GM19023 (cell line): ENCODE data around the gene UBA5.
"Not testable (repeated sequence)": the region's sequence is repeated elsewhere in the genome, so short reads cannot be mapped to it uniquely, and the experiment has no call there.

Source experiments
- ATAC-seq: cut with Tn5 transposase; IDR thresholded peaks from one replicate; pipeline ENCODE4 v1.9.1; 2021; ENCODE audit warnings: mild to moderate bottlenecking, moderate library complexity; ENCODE audit not compliant: unreplicated experiment

The UBA5 gene

DNA sequence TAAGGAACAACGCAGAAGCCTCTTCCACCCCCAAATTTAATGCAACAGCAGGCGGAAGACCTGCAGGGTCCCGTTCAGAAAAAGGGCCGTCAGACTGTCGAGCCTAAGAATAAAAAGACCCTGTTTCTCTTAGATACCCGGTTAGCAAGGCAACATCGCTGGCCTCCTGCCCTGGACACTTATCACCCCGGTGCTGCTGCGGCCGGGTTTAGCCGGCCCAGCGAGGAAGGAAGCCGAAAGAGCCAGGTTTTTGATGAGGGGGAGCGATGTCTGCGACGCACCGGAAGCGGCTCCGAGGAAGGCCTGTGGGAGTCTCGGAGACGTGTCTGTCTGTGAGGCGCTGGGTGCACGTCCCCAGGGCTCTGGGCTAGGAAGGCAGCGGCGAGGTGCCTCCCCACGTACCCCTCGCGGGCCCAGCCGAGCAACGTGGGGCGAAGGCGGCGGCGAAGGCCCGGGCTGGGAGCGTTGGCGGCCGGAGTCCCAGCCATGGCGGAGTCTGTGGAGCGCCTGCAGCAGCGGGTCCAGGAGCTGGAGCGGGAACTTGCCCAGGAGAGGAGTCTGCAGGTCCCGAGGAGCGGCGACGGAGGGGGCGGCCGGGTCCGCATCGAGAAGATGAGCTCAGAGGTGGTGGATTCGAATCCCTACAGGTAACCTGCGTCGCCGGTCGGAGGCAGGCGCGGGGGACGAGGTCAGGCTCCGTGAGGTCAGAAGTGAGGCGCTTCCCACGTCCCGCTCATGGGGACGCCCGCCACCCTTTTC lies at the start of gene UBA5:
Gene UBA5, plus strand, starts transcription at position 278 of the 759 bp plus-strand sequence. Its CDS starts 209 bp downstream, at position 487.
- peak; percentile 76 for ATAC-seq

DNA sequence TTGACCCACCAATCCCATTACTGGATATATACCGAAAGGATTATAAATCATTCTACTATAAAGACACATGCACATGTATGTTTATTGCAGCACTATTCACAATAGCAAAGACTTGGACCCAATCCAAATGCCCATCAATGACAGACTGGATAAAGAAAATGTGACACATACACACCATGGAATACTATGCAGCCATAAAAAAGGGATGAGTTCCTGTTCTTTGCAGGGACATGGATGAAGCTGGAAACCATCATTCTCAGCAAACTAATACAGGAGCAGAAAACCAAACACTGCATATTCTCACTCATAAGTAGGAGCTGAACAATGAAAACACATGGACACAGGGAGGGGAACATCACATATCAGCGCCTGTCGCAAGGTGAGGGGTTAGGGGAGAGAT lies 44.8 kb upstream of the UBA5 start:
- ATAC-seq: not testable (repeated sequence)

DNA sequence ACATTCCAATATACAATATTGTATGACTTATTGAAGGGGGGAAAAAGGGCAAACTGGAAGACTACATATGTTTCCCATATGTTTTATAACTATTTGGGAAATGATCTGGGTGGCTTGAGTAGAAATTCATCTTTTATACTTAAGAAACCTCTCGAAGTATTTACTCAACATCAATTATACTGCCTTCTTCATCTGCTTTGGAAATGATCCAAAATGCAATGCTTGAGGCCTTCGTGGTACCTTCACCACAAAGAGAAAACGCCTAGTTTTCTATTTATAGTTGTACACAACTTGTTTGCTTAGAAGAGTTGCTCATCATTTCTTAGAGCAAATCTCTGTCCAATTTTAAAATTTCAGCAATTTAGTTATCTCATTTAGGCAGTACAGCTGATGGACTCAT lies 44.2 kb upstream of the UBA5 start:
- ATAC-seq: no peak

DNA sequence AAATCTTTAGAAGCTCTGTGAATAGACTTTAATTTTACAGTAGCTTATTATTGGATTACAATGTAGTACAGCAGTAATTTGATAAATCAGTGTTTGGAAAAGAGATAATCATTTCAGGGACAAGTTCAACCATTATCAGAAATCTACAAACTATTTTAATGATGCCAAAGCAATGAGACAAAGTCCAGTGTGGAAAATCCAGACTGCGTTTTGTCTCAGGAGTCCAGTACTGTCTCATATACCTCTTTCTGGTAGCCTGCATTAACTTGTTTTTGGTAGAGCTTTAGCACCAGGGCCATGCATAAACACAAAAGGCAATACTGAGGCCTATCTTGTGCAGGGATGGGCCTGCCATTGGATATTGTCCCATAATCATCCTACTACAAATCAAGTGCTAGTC lies 43.3 kb upstream of the UBA5 start:
- no peak for ATAC-seq

DNA sequence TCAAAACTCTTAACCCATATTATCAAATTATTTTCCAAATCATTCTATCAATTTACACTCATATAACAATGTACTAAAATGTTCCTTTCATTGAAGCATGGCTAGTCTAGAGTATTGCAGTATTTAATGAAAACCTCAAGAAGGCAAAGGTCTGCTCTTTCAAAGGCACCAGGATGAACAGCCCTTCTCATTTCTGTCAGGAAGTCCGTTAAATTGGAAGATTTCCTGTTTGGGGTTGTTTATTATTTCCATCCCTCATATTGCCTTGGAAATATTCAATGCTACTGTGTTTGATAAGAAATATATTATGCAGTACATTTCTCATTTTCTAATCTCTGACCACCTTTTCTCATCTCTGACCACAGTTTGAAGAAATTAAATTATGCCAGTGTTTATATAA lies 38.0 kb upstream of the UBA5 start:
- ATAC-seq: no peak

DNA sequence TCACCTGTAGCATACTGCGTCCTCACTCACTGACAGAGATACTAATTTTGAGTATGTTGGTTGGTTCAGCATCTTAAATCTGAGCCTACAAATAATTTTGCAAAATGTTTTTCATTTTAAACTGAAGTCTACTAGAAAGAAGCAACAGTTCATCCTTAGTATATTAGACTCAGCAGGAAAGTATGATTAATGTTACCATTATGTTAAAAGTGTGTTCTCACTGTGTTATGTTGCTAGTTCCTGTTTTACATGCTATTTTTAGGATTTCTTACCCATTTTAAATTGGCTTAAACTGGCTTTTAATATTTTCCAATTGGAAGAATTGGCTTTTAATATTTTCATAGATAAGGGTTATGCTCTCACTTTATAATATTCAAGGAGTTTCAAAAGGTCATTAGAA lies 37.4 kb upstream of the UBA5 start:
- ATAC-seq: no peak

DNA sequence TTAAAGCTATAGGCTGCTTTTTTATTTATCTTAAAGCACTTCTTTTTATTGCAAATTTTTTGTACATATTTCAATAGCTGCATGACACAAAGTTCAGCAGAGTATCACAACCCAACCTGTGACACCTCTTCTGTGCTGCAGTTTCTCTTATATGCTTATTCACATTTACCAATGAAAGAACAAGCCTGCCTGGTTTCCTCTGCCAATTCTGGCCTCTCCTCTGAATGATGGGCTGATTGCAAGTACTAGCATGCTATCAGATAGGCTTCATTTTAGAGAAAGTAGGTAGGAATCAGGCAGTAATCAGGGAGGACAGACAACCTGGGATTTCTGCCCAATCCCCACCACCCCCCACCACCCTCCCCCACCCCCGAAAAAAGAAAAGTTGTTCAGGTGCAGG lies 36.5 kb upstream of the UBA5 start:
- no peak for ATAC-seq

DNA sequence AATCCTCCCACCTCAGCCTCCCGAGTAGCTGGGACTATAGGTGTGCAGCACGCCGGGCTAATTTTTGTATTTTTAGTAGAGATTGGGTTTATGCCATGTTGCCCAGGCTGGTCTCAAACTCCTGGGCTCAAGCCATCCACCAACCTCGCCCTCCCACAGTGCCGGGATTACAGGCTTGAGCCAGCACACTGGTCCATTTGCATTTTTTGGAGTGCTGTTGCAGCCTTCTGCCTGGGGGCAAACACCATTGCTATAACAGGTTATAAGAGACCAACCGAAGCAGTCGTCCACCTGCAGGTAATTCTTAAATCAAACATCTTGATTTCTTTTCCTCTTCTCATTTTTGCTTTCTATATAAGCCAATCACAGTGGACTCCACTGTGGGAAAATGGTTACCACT lies 35.3 kb upstream of the UBA5 start:
- ATAC-seq: no peak

DNA sequence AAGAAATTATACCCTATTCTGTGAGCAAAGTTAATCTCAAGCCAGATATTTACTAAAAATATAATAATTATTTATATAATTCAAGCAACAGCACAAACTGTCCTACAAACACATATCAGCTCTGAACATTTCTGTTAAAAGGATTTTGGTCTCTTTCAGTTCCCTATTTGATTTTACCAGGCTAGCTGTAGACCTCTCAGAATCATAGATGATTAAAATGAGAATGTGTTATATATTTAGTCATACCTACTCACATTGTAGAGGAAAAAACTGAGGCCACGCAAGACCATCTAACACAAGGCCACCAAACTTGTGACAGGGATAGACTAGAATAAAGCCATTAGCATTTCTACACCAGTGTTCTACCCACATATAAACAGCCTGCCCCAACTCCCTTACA lies 34.5 kb upstream of the UBA5 start:
- no peak for ATAC-seq

DNA sequence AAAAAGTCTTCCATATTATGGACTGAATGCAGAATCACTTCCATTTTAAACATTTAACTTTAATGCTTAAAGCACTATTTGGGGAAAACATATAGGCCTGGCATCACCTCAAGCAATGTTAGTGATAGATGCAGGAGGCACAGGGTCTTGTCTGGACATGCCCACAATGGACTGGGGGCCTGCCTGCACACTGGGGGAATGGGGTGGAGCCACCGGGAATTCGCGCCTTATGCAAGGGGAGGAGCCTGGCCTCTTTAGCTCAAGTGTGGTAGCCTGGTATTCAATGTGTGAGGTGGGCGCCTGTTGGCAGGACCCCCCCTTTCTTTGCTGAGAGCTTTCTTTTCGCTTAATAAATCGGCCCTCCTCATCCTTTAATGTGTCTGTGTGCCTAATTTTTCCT lies 33.2 kb upstream of the UBA5 start:
- ATAC-seq: no peak

DNA sequence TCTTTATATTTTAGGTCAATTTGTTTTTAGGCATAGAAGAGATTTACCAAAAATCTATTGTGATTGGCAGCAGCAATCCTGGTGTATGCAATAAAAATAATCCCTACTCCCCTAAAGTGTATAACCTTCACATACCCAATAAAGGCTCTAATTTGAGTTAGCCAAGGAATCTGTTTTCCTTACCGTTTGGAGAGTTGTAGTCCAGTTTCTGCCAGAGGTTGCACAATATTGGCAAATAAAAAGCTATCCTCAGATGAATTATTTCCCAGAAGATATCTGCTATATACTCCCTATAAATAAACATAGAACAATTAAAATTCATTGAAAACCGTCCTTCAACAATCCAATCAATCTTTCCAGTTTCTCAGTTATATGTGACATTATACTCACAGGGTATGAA lies 32.0 kb upstream of the UBA5 start:
- ATAC-seq: no peak

DNA sequence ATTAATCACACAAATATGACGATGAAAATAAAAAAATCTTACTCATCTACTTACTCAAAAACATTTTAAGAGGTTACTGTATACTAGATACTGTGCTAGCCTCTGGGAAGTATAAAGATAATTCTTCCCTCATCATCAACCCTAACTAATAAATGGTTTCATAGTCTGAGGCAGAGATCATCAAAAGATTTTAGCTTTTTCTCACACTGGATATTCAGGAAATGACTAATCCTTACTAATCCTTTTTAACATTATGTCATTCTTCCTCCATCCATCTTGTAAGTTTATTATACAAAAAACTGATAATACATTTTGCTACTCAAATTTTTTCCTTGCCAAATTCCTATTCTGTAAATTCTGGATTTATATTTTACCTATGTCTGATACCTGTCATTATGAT lies 30.2 kb upstream of the UBA5 start:
- no peak for ATAC-seq

DNA sequence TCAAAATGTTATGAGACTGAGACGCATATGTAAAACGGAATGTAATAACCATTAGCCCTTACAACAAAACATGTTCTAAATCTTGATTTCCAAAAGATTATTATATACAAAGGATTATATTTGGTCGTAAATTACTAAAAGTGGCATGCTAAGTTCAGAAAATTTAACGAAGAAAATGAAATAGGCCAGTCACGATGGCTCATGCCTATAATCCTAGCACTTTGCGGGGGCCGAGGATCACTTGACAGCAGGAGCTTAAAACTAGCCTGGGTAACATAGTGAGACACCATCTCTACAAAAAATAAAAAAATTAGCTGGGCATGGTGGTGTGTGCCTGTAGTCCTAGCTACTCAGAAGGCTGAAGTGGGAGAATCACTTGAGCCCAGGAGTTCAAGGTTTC lies 29.5 kb upstream of the UBA5 start:
- no peak for ATAC-seq

DNA sequence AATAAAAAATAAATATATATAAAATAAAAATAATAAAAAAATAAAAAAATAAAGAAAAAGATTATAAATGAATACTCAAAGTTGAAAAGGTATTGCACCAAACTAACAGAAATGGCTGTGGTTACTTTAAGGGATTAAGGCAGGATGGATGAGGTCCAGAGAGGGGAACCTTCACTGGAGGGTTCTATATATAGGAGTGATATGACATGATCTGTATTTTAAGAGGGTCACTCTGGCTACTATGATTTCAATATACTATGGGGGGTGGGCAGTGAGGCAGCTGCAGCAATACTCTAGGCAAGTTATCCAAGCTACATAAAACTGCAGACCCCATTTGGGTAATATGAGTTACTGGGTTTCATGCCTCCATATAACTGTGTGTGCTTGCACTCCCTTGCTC lies 25.1 kb upstream of the UBA5 start:
- ATAC-seq: no peak

DNA sequence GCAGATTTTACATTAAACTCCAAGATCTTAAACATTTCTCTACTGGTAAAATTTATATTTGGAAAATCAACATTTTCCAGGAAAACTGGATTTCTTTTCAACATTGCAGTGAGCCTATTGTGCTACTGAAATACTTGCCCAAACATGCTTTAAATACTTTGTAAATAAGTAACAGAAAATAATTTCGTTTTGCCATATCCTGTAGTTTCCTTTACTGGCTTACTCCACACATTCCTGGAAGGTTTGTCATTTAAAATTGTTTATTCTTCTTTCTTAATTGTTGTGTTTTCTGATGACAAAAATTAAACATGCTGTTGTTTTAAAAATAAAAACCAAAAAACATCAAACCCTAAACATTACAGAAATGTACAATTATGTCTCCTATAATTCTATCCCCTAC lies 22.5 kb upstream of the UBA5 start:
- ATAC-seq: no peak

DNA sequence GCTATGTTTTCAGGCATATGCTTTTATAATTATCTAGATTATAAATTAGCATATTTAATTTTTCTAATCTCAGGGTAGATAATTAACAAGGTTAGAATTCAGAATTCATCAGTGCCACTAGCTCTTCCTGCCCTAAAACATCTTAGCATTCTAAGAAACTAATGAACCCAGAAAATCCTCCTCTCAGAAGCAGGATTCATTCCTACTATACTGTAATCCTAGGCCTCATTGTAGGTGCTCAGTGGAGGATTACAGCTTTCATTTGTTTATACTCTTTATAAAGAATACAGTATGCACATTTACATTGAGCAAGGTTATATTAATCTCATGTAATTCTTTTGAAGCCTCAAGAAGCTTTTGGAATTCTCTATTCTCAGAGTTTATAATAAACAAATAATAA lies 21.4 kb upstream of the UBA5 start:
- no peak for ATAC-seq

DNA sequence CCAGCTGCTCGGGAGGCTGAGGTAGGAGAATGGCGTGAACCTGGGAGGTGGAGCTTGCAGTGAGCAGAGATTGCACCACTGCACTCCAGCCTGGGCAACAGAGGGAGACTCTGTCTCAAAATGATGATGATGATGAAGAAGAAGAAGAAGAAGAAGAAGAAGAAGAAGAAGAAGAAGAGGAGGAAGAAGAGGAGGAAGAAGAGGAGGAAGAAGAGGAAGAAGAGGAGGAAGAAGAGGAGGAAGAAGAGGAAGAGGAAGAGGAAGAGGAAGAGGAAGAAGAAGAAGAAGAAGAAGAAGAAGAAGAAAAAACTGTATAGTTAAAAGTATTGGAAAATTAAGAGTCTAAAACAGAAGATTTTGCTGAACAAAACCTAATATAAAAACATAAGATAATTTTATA lies 18.7 kb upstream of the UBA5 start:
- ATAC-seq: not testable (repeated sequence)

DNA sequence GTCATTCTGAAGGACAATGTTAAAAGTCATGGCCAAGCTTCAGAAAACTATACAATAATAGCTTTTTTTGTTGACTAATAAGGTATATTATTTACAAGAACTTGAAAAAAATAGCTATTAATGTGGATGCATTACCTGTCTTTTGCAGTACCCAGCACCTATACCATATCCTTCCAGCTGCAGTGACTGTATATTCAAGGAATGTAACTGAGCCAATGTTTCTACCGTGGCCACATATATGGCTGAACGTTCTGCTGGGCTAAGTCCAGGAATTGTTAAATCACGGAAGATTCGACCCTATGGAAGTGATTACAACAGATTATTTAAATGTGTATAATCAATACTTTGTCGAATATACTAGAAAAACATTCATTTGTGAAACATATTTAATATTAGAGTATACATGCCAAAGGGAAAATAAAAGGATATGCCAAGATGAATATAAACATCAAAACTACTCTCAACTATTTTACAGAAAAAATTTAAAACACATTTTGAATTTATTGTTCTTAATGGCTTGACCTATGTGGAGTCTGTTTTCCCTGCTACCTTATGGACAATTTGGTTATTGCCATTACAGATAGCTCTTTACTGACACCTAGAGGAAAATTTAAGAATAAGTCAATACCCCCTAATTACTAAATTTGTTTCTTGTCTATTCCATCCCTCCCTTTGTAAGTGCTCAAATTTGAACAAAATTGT lies 18.1 kb upstream of the UBA5 start:
- ATAC-seq: no peak

DNA sequence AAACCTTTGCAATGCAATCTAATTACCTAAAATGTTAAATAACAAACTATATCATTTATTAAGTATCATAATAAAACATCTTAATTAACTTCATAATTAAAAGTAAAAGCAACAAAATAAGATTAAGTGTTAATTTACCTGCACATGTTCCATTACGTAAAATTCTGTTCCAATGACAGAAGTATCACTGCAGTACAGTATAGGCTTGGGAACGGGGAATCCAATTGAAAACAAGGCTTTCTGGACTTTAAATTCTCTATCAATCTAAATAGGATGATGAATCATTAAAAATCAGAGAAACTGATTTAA lies 17.6 kb upstream of the UBA5 start:
- ATAC-seq: no peak

DNA sequence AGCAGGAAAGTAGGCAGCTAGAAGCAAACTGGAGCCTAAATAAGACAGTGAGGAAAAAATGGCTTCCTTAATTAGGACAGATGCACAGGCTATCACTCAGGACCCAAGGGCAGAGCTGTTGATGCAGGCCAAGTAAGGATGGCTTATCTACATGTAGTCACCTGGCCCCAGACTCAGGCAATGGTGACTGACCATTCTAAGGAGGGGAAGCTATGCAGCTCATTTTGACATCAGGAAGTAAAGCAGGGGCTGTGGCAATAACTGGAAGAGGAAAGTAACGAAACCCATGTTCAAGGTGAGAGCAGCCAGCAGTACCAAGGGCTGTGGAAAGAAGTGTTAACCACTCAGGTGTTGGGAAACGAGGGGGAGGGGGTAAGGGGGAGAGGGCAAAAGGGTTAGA lies 16.8 kb upstream of the UBA5 start:
- ATAC-seq: no peak

DNA sequence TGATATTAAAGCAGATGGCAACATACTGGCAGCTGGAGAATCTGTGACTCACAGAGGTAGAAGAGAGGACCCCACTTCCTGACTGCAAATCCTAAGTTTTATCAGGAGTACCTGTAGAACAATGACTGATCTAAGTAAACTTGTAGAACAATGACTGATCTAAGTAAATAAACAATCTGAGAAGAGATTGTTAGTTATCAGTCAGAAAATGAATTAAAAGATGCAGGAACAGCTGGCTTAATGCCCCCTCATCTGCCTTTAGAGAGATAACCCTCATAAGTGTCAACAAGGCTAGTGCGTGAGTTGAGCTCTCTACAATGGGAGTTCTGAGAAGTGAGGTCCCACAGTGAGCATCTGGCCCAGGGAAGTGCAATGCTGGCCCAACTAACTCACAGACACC lies 15.1 kb upstream of the UBA5 start:
- no peak for ATAC-seq

DNA sequence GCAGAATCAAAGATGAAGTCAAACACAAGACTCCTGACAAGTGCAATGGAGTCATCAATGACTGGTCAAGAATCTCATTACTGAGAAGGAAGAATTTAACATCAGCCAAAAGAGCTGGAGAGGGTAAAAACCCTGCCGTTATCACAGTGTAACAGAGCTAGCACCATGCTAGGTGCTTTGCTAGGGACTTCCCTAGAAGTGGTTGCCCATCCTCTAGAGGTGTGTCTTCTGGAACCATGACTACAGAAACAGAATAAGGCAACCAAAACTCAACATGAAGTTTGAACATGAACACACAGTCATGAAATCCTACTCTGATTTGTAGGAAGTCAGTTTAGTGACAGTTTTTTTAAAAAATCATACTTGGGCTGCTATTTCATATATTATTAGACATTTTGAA lies 10.0 kb upstream of the UBA5 start:
- no peak for ATAC-seq
